ENCODE results near the gene SLN. TPM values are rescaled to one million over a fixed set of nuclear protein-coding genes. Genes with fewer than 3 reads are reported as not detected.

The SLN gene
- total RNA-seq, 1 donor from 2014 or later = not detected

- Mint-ChIP-seq H3K27ac (ENCODE audit: unreplicated experiment) (no peak overlapping the region), H3K9me3 (ENCODE audit: unreplicated experiment) (no peaks in the 10 kb centered on the region), H3K27me3 (ENCODE audit: unreplicated experiment) (peaks cover 10% of the 10 kb centered on the region), H3K4me1 (ENCODE audit: unreplicated experiment) (peaks cover 11% of the 10 kb centered on the region), H3K4me3 (ENCODE audit: unreplicated experiment) (no peak overlapping the region), H3K36me3 (ENCODE audit: unreplicated experiment) (no peaks in the 10 kb centered on the region)
- DNase-seq (ENCODE audit: extremely low spot score, unreplicated experiment) = no peak
- no peak for TF ChIP-seq CTCF (IDR thresholded peaks at IDR 0.05)
These were observed 41.8 kb downstream of the SLN start for GRCh38 chr11:107669893-107670601.

GRCh38 chr11:107669191-107669740, 42.6 kb downstream of the SLN start:
- Mint-ChIP-seq H3K36me3 (ENCODE audit: unreplicated experiment) (no peaks in the 10 kb centered on the region), H3K4me1 (ENCODE audit: unreplicated experiment) (peaks cover 11% of the 10 kb centered on the region), H3K27me3 (ENCODE audit: unreplicated experiment) (peaks cover 6% of the 10 kb centered on the region), H3K27ac (ENCODE audit: unreplicated experiment) (peak overlapping the region; percentile 41), H3K9me3 (ENCODE audit: unreplicated experiment) (no peaks in the 10 kb centered on the region), H3K4me3 (ENCODE audit: unreplicated experiment) (no peak overlapping the region)
- DNase-seq (ENCODE audit: extremely low spot score, unreplicated experiment) = no peak
- no peak for TF ChIP-seq CTCF (IDR thresholded peaks at IDR 0.05)

GRCh38 chr11:107666911-107667613, 44.8 kb downstream of the SLN start:
- TF ChIP-seq CTCF (IDR thresholded peaks at IDR 0.05) = no peak
- H3K27me3 Mint-ChIP-seq (ENCODE audit: unreplicated experiment) = peaks cover 6% of the 10 kb centered on the region
- H3K9me3 Mint-ChIP-seq (ENCODE audit: unreplicated experiment) = no peaks in the 10 kb centered on the region
- H3K36me3 Mint-ChIP-seq (ENCODE audit: unreplicated experiment) = no peaks in the 10 kb centered on the region
- H3K4me3 Mint-ChIP-seq (ENCODE audit: unreplicated experiment) = no peak overlapping the region
- H3K27ac Mint-ChIP-seq (ENCODE audit: unreplicated experiment) = no peak overlapping the region
- DNase-seq (ENCODE audit: extremely low spot score, unreplicated experiment) = no peak
- H3K4me1 Mint-ChIP-seq (ENCODE audit: unreplicated experiment) = peaks cover 11% of the 10 kb centered on the region

- Mint-ChIP-seq H3K9me3 (ENCODE audit: unreplicated experiment) (no peaks in the 10 kb centered on the region), H3K36me3 (ENCODE audit: unreplicated experiment) (no peaks in the 10 kb centered on the region), H3K4me1 (ENCODE audit: unreplicated experiment) (peaks cover 7% of the 10 kb centered on the region), H3K4me3 (ENCODE audit: unreplicated experiment) (no peak overlapping the region), H3K27me3 (ENCODE audit: unreplicated experiment) (peaks cover 14% of the 10 kb centered on the region), H3K27ac (ENCODE audit: unreplicated experiment) (no peak overlapping the region)
- no peak for TF ChIP-seq CTCF (IDR thresholded peaks at IDR 0.05)
- no peak for DNase-seq (ENCODE audit: extremely low spot score, unreplicated experiment)
These were observed 46.8 kb downstream of the SLN start for GRCh38 chr11:107665018-107665417.

GRCh38 chr11:107661656-107662055, 50.2 kb downstream of the SLN start:
- Mint-ChIP-seq H3K9me3 (ENCODE audit: unreplicated experiment) (no peaks in the 10 kb centered on the region), H3K27ac (ENCODE audit: unreplicated experiment) (no peak overlapping the region), H3K4me3 (ENCODE audit: unreplicated experiment) (no peak overlapping the region), H3K27me3 (ENCODE audit: unreplicated experiment) (peaks cover 19% of the 10 kb centered on the region), H3K36me3 (ENCODE audit: unreplicated experiment) (no peaks in the 10 kb centered on the region), H3K4me1 (ENCODE audit: unreplicated experiment) (no peaks in the 10 kb centered on the region)
- TF ChIP-seq CTCF (IDR thresholded peaks at IDR 0.05) = no peak
- no peak for DNase-seq (ENCODE audit: extremely low spot score, unreplicated experiment)

Measured in osteocyte (in vitro differentiated cells).